Gastrocnemius medialis (tissue), 4 donors: ENCODE data around the gene CARNS1. TPM values are rescaled to one million over a fixed set of nuclear protein-coding genes. Genes with fewer than 3 reads are reported as not detected.

Experiments
- ATAC-seq, 2 donors: fragments of 150-250 bp; one replicate each; pipeline ENCODE4 v1.9.1; 2016
- DNase-seq, 2 donors: peaks; one replicate each; pipeline ENCODE4 v3.0.0-alpha.2; 2019
- H3K27ac ChIP-seq, 4 donors: fragments of 200-600 bp; sonication (generic); 1 replicate in 1 of 4; 2 replicates in 3 of 4; pipeline ENCODE4 v1.5.1; 2016 to 2018; ENCODE audit warnings: mild to moderate bottlenecking in 2 of 4, moderate library complexity in 1 of 4
- H3K27me3 ChIP-seq, 3 donors: fragments of 200-600 bp; sonication (generic) in 2 of 3; 1 replicate in 1 of 3; 2 replicates in 2 of 3; pipeline versions ENCODE4 v1.5.1 to v1.6.0; 2016 to 2019; ENCODE audit warnings: mild to moderate bottlenecking in 1 of 3, moderate library complexity in 1 of 3
- H3K36me3 ChIP-seq, 2 donors: fragments of 200-600 bp; sonication (generic) in 1 of 2; one replicate each; pipeline ENCODE4 v1.5.1; 2017 to 2018
- H3K4me1 ChIP-seq, 2 donors: fragments of 200-600 bp; sonication (generic) in 1 of 2; one replicate each; pipeline ENCODE4 v1.5.1; 2016 to 2017; ENCODE audit warnings: mild to moderate bottlenecking in 2 of 2
- H3K4me3 ChIP-seq, 4 donors: fragments of 200-600 bp; sonication (generic) in 3 of 4; 1 replicate in 1 of 4; 2 replicates in 3 of 4; pipeline ENCODE4 v1.5.1; 2016 to 2019; ENCODE audit warnings: mild to moderate bottlenecking in 2 of 4
- H3K9me3 ChIP-seq, 3 donors: fragments of 200-600 bp; sonication (generic) in 2 of 3; 1 replicate in 1 of 3; 2 replicates in 2 of 3; pipeline ENCODE4 v1.5.1; 2016 to 2019
- CTCF ChIP-seq, 5 experiments: fragments of 450-650 bp in 3 of 5; fragments of 200-600 bp in 2 of 5; sonication (generic) in 2 of 5; IDR thresholded peaks in 4 of 5; conservative IDR thresholded peaks in 1 of 5; 1 replicate in 4 of 5; 2 replicates in 1 of 5; pipeline ENCODE4 v1.5.1; 2016 to 2019; ENCODE audit warnings: antibody characterized with exemption in 5 of 5, mild to moderate bottlenecking in 3 of 5, moderate library complexity in 3 of 5
- POLR2A ChIP-seq, 2 donors: fragments of 450-650 bp; IDR thresholded peaks; one replicate each; pipeline ENCODE4 v1.6.1; 2017; ENCODE audit warnings: antibody characterized with exemption in 2 of 2, mild to moderate bottlenecking in 2 of 2, moderate library complexity in 2 of 2
- in situ Hi-C, 4 donors: fragments of 200-750 bp; cut with MboI; loops; one replicate each; pipeline versions ENCODE4 v1.15.0 to v1.8.0; 2017; ENCODE audit warnings: low sequenced_read_pairs in 4 of 4
- intact Hi-C: fragments of 100-400 bp; cut with DNase I; formaldehyde crosslinking; loops from one replicate; pipeline ENCODE4 v1.15.1; 2023; ENCODE audit warnings: low total_unique reads
- total RNA-seq, 4 donors: library from RNA; depleted of rRNA; stranded (reverse); fragments of >200 nt; gene quantifications; one replicate each; pipeline versions ENCODE4 v1.1.0 to v1.2.3, GENCODE V29; 2016

The CARNS1 gene
- total RNA-seq, 4 donors from 2014 or later = 2.5 to 11.0 (median 4.9) TPM

- no peak overlapping the region for H3K4me3 ChIP-seq
- H3K27me3 ChIP-seq = no peaks in the 10 kb centered on the region
- in situ Hi-C loops = no loop called here
- H3K9me3 ChIP-seq = no peaks in the 10 kb centered on the region
- H3K27ac ChIP-seq = no peak overlapping the region
- H3K36me3 ChIP-seq = no peaks in the 10 kb centered on the region
- no peak for ATAC-seq
- intact Hi-C loops = loop anchor here (5.0 kb wide), 1 partner anchor 39 kb away; the partner anchor contains the start of gene RPS6KB2
- DNase-seq = no peak
- TF ChIP-seq CTCF (IDR thresholded peaks at IDR 0.05 in 4 of 5, conservative IDR thresholded peaks at IDR 0.05 in 1 of 5) = no peak
- TF ChIP-seq POLR2A (IDR thresholded peaks at IDR 0.05) = no peak
- peaks cover 15 to 23% of the 10 kb centered on the region in 2 donors for H3K4me1 ChIP-seq
Observed at GRCh38 chr11:67466367-67466766, 50.9 kb downstream of the CARNS1 start.

GRCh38 chr11:67466962-67467771, 51.7 kb downstream of the CARNS1 start:
- Histone ChIP-seq H3K4me3 (no peak overlapping the region), H3K36me3 (no peaks in the 10 kb centered on the region), H3K9me3 (no peaks in the 10 kb centered on the region), H3K4me1 (peaks cover 15 to 23% of the 10 kb centered on the region in 2 donors), H3K27me3 (no peaks in the 10 kb centered on the region), H3K27ac (no peak overlapping the region)
- TF ChIP-seq CTCF (IDR thresholded peaks at IDR 0.05 in 4 of 5, conservative IDR thresholded peaks at IDR 0.05 in 1 of 5) (no peak), POLR2A (IDR thresholded peaks at IDR 0.05) (no peak)
- intact Hi-C loops (loop anchor here (5.0 kb wide), 1 partner anchor 40 kb away; the partner anchor contains the start of gene RPS6KB2), in situ Hi-C loops (no loop called here)
- ATAC-seq (no peak), DNase-seq (no peak)

- TF ChIP-seq CTCF (IDR thresholded peaks at IDR 0.05 in 4 of 5, conservative IDR thresholded peaks at IDR 0.05 in 1 of 5) = no peak
- no peak for TF ChIP-seq POLR2A (IDR thresholded peaks at IDR 0.05)
- intact Hi-C loops = loop anchor here (5.0 kb wide), 1 partner anchor 41 kb away; the partner anchor contains the start of gene RPS6KB2
- H3K4me1 ChIP-seq = peaks cover 15 to 23% of the 10 kb centered on the region in 2 donors
Observed at GRCh38 chr11:67468056-67468455, 52.6 kb downstream of the CARNS1 start.

GRCh38 chr11:67468456-67468758, 52.9 kb downstream of the CARNS1 start:
- Histone ChIP-seq H3K4me3 (peak overlapping the region; percentile 86 to 98 (median 94)), H3K36me3 (no peaks in the 10 kb centered on the region), H3K9me3 (no peaks in the 10 kb centered on the region), H3K4me1 (peaks cover 15 to 23% of the 10 kb centered on the region in 2 donors), H3K27me3 (no peaks in the 10 kb centered on the region), H3K27ac (peak overlapping the region; percentile 79 to 96 (median 88))
- intact Hi-C loops (loop anchor here (5.0 kb wide), 1 partner anchor 41 kb away; the partner anchor contains the start of gene RPS6KB2), in situ Hi-C loops (no loop called here)
- TF ChIP-seq CTCF (IDR thresholded peaks at IDR 0.05 in 4 of 5, conservative IDR thresholded peaks at IDR 0.05 in 1 of 5) (no peak), POLR2A (IDR thresholded peaks at IDR 0.05) (no peak)
- ATAC-seq (no peak), DNase-seq (no peak)

More at GRCh38 chr11:67468056-67468455, 52.6 kb downstream of the CARNS1 start:
- Histone ChIP-seq H3K27ac (peak overlapping the region; percentile 79 to 96 (median 88)), H3K27me3 (no peaks in the 10 kb centered on the region), H3K9me3 (no peaks in the 10 kb centered on the region), H3K36me3 (no peaks in the 10 kb centered on the region), H3K4me3 (peak overlapping the region; percentile 86 to 98 (median 94))
- no peak for DNase-seq
- in situ Hi-C loops = no loop called here
- ATAC-seq = no peak
